Mesendoderm (in vitro differentiated cells): ENCODE results near the gene SPTAN1.

Experiments used
- DNase-seq: peaks from one replicate; pipeline ENCODE4 v3.0.0; 2013
- H2AK5ac ChIP-seq: 2 replicates; pipeline ENCODE4 v1.6.1; 2013; ENCODE audit warnings: low read length, inconsistent platforms
- H2BK120ac ChIP-seq: 2 replicates; pipeline ENCODE4 v1.6.1; 2013; ENCODE audit warnings: low read depth, mild to moderate bottlenecking, low read length, moderate library complexity, mixed read lengths
- H2BK15ac ChIP-seq: replicated peaks from 2 replicates; pipeline ENCODE4 v1.6.1; 2013; ENCODE audit warnings: low read depth, mild to moderate bottlenecking, moderate library complexity
- H2BK5ac ChIP-seq: 2 replicates; pipeline ENCODE4 v1.6.1; 2013; ENCODE audit warnings: low read length, inconsistent platforms
- H3K18ac ChIP-seq: 2 replicates; pipeline ENCODE4 v1.6.1; 2013; ENCODE audit warnings: mild to moderate bottlenecking, low read length, mixed read lengths
- H3K23ac ChIP-seq: one replicate; pipeline ENCODE4 v1.6.1; 2013; ENCODE audit warnings: low read length
- H3K27ac ChIP-seq: 2 replicates; pipeline ENCODE4 v1.5.1; 2013; ENCODE audit warnings: low read depth, mild to moderate bottlenecking, inconsistent platforms, low read length, moderate library complexity
- H3K27me3 ChIP-seq: 2 replicates; pipeline ENCODE4 v1.6.1; 2013; ENCODE audit warnings: low read length, control low read depth, mild to moderate bottlenecking, inconsistent platforms; ENCODE audit not compliant: insufficient read depth, poor library complexity
- H3K36me3 ChIP-seq: 2 replicates; pipeline ENCODE4 v1.6.1; 2013; ENCODE audit warnings: low read length, inconsistent platforms; ENCODE audit not compliant: control insufficient read depth, insufficient read depth
- H3K4ac ChIP-seq: one replicate; pipeline ENCODE4 v1.6.1; 2013; ENCODE audit warnings: low read depth, mild to moderate bottlenecking, low read length, moderate library complexity
- H3K4me1 ChIP-seq: 2 replicates; pipeline ENCODE4 v1.6.1; 2013; ENCODE audit warnings: low read depth, low read length, inconsistent platforms; ENCODE audit not compliant: control insufficient read depth
- H3K4me2 ChIP-seq: 2 replicates; pipeline ENCODE4 v1.6.1; 2013; ENCODE audit warnings: low read length
- H3K4me3 ChIP-seq: 2 replicates; pipeline ENCODE4 v1.5.1; 2013; ENCODE audit warnings: mild to moderate bottlenecking, low read length
- H3K56ac ChIP-seq: one replicate; pipeline ENCODE4 v1.6.1; 2013; ENCODE audit warnings: low read length
- H3K79me1 ChIP-seq: 2 replicates; pipeline ENCODE4 v1.6.1; 2013; ENCODE audit warnings: low read length, inconsistent platforms
- H3K79me2 ChIP-seq: 2 replicates; pipeline ENCODE4 v1.6.1; 2013; ENCODE audit warnings: mild to moderate bottlenecking, low read length; ENCODE audit not compliant: control insufficient read depth, insufficient read depth
- H3K9ac ChIP-seq: 2 replicates; pipeline ENCODE4 v1.6.1; 2013; ENCODE audit warnings: low read length, inconsistent platforms
- H4K5ac ChIP-seq: one replicate; pipeline ENCODE4 v1.6.1; 2013; ENCODE audit warnings: low read length
- H4K8ac ChIP-seq: one replicate; pipeline ENCODE4 v1.6.1; 2013; ENCODE audit warnings: low read depth, mild to moderate bottlenecking, control low read depth, low read length, moderate library complexity
- WGBS: extraction: QIAGEN DNeasy Blood & Tissue Kit; methylation state at CpG from one replicate; pipeline ENCODE4 v1.1.7; 2013; ENCODE audit warnings: low lambda C conversion rate, missing lambda C conversion rate; ENCODE audit not compliant: insufficient coverage; ENCODE audit errors: extremely low coverage; 5-methylcytosine and 5-hydroxymethylcytosine counted together

Gene SPTAN1

GRCh38 chr9:128607642-128608350, 55.4 kb downstream of the SPTAN1 start:
- Histone ChIP-seq H4K8ac (no peak overlapping the region), H3K27ac (no peak overlapping the region), H3K4me1 (no peaks in the 10 kb centered on the region), H3K4me3 (no peak overlapping the region), H3K36me3 (peaks cover 48% of the 10 kb centered on the region), H3K79me2 (no peaks in the 10 kb centered on the region), H4K5ac (no peak overlapping the region), H3K4ac (no peak overlapping the region), H2BK15ac (no peak overlapping the region), H3K9ac (no peak overlapping the region), H3K56ac (no peak overlapping the region), H3K27me3 (no peaks in the 10 kb centered on the region), H3K23ac (no peak overlapping the region), H3K18ac (no peak overlapping the region), H2AK5ac (no peak overlapping the region), H3K79me1 (no peaks in the 10 kb centered on the region), H2BK120ac (no peak overlapping the region), H2BK5ac (no peak overlapping the region), H3K4me2 (no peak overlapping the region)
- no CpG with 5 or more reads among the region's 16 CpGs for WGBS
- DNase-seq: no peak

GRCh38 chr9:128610897-128611296, 58.5 kb downstream of the SPTAN1 start:
- no peaks in the 10 kb centered on the region for H3K79me1 ChIP-seq
- no peak overlapping the region for H3K18ac ChIP-seq
- no peak overlapping the region for H2BK5ac ChIP-seq
- no peak overlapping the region for H2BK15ac ChIP-seq
- H3K4me3 ChIP-seq: no peak overlapping the region
- no peak overlapping the region for H3K56ac ChIP-seq
- no peak overlapping the region for H3K4ac ChIP-seq
- H3K36me3 ChIP-seq: peaks cover 48% of the 10 kb centered on the region
- H4K5ac ChIP-seq: no peak overlapping the region
- no peak overlapping the region for H3K9ac ChIP-seq
- WGBS: no CpG with 5 or more reads among the region's 3 CpGs
- H3K27me3 ChIP-seq: no peaks in the 10 kb centered on the region
- H4K8ac ChIP-seq: no peak overlapping the region
- no peak overlapping the region for H2BK120ac ChIP-seq
- no peak overlapping the region for H3K4me2 ChIP-seq
- no peak overlapping the region for H3K27ac ChIP-seq
- DNase-seq: no peak
- no peaks in the 10 kb centered on the region for H3K4me1 ChIP-seq
- H3K23ac ChIP-seq: no peak overlapping the region
- no peaks in the 10 kb centered on the region for H3K79me2 ChIP-seq
- H2AK5ac ChIP-seq: no peak overlapping the region

- Histone ChIP-seq H3K79me1 (no peaks in the 10 kb centered on the region), H2BK5ac (no peak overlapping the region), H3K27ac (no peak overlapping the region), H3K23ac (no peak overlapping the region), H2BK15ac (no peak overlapping the region), H2BK120ac (no peak overlapping the region), H3K4me3 (no peak overlapping the region), H3K56ac (no peak overlapping the region), H3K4me1 (no peaks in the 10 kb centered on the region), H2AK5ac (no peak overlapping the region), H3K18ac (no peak overlapping the region), H3K4ac (no peak overlapping the region), H3K9ac (no peak overlapping the region), H4K5ac (no peak overlapping the region), H3K4me2 (no peak overlapping the region), H3K36me3 (peaks cover 48% of the 10 kb centered on the region), H3K27me3 (no peaks in the 10 kb centered on the region), H3K79me2 (no peaks in the 10 kb centered on the region), H4K8ac (no peak overlapping the region)
- WGBS: no CpG with 5 or more reads among the region's 12 CpGs
- no peak for DNase-seq
These were observed 59.4 kb downstream of the SPTAN1 start for GRCh38 chr9:128611600-128612394.

GRCh38 chr9:128614728-128615127, 62.3 kb downstream of the SPTAN1 start:
- H2BK15ac ChIP-seq: no peak overlapping the region
- H2BK5ac ChIP-seq: no peak overlapping the region
- peaks cover 53% of the 10 kb centered on the region for H3K36me3 ChIP-seq
- H3K4ac ChIP-seq: no peak overlapping the region
- no peak overlapping the region for H3K56ac ChIP-seq
- H3K4me2 ChIP-seq: no peak overlapping the region
- H3K18ac ChIP-seq: no peak overlapping the region
- H4K8ac ChIP-seq: no peak overlapping the region
- H3K4me1 ChIP-seq: no peaks in the 10 kb centered on the region
- H3K79me2 ChIP-seq: no peaks in the 10 kb centered on the region
- no peak for DNase-seq
- H3K27ac ChIP-seq: no peak overlapping the region
- H3K27me3 ChIP-seq: no peaks in the 10 kb centered on the region
- no peak overlapping the region for H3K23ac ChIP-seq
- no peaks in the 10 kb centered on the region for H3K79me1 ChIP-seq
- H3K9ac ChIP-seq: no peak overlapping the region
- H4K5ac ChIP-seq: no peak overlapping the region
- no peak overlapping the region for H3K4me3 ChIP-seq
- WGBS: no CpG with 5 or more reads among the region's 1 CpG
- no peak overlapping the region for H2AK5ac ChIP-seq
- no peak overlapping the region for H2BK120ac ChIP-seq

GRCh38 chr9:128615571-128615970, 63.2 kb downstream of the SPTAN1 start:
- no CpG with 5 or more reads among the region's 12 CpGs for WGBS

More at GRCh38 chr9:128615571-128615970, 63.2 kb downstream of the SPTAN1 start:
- Histone ChIP-seq H3K4ac (no peak overlapping the region), H4K8ac (no peak overlapping the region), H3K4me2 (no peak overlapping the region), H3K27ac (no peak overlapping the region), H2AK5ac (no peak overlapping the region), H3K4me1 (no peaks in the 10 kb centered on the region), H3K27me3 (no peaks in the 10 kb centered on the region), H2BK5ac (no peak overlapping the region), H3K9ac (no peak overlapping the region), H3K18ac (no peak overlapping the region), H3K4me3 (no peak overlapping the region), H3K23ac (no peak overlapping the region), H4K5ac (no peak overlapping the region), H3K79me1 (no peaks in the 10 kb centered on the region), H2BK120ac (no peak overlapping the region), H3K79me2 (no peaks in the 10 kb centered on the region), H3K56ac (no peak overlapping the region), H3K36me3 (peaks cover 50% of the 10 kb centered on the region), H2BK15ac (no peak overlapping the region)
- DNase-seq: no peak
